Activated naive CD4-positive, alpha-beta T cell treated with anti-CD3 and anti-CD28 coated beads, Interleukin-2, amount 50 U/mL, for 72 hours (primary cell): ENCODE measurements around the gene C9orf50. TPM values are rescaled to one million over a fixed set of nuclear protein-coding genes. Genes with fewer than 3 reads are reported as not detected.
A peak's percentile ranks its signal among the peaks of the same experiment; 100 is the strongest.
"Not testable (repeated sequence)": the region's sequence is repeated elsewhere in the genome, so short reads cannot be mapped to it uniquely, and the experiment has no call there.

ENCODE experiments used
- ATAC-seq, 2 donors: fragments of 150-1000 bp; cut with Tn5 transposase; 2 replicates each; pipeline ENCODE4 v1.10.0; 2021; ENCODE audit warnings: mild to moderate bottlenecking in 2 of 2, moderate library complexity in 2 of 2
- DNase-seq, 2 donors: peaks; one replicate each; pipeline ENCODE4 v3.0.0; 2021 to 2022; ENCODE audit warnings: low spot score in 2 of 2
- H3K27ac Mint-ChIP-seq, 2 donors: one replicate each; pipeline ENCODE4 v1.8.0; 2022; ENCODE audit warnings: mild to moderate bottlenecking in 2 of 2, mixed read lengths in 2 of 2
- H3K36me3 Mint-ChIP-seq, 2 donors: one replicate each; pipeline ENCODE4 v1.8.0; 2022; ENCODE audit warnings: mixed read lengths in 2 of 2
- H3K9me3 Mint-ChIP-seq, 2 donors: one replicate each; pipeline ENCODE4 v1.8.0; 2022; ENCODE audit warnings: mixed read lengths in 2 of 2
- total RNA-seq, 2 donors: library from RNA; stranded (reverse); gene quantifications; one replicate each; pipeline ENCODE4 v1.2.3, GENCODE V29; 2022

The C9orf50 gene
- total RNA-seq: under 1 TPM in 1 of 2 donors, not detected in 1; 0.41 TPM

GRCh38 chr9:129620669-129621295 is at the start of gene C9orf50:
TSS of gene C9orf50 (minus strand) at chr9:129621101. CDS start at chr9:129620574, 527 bp downstream.
- DNase-seq: no peak
- no peaks in the 10 kb centered on the region for H3K9me3 Mint-ChIP-seq
- H3K36me3 Mint-ChIP-seq: no peaks in the 10 kb centered on the region
- ATAC-seq: no peak
- no peak within 1 kb of the TSS for H3K27ac Mint-ChIP-seq

GRCh38 chr9:129669946-129670345 is 49.0 kb upstream of the C9orf50 start:
- H3K36me3 Mint-ChIP-seq: no peaks in the 10 kb centered on the region
- DNase-seq: no peak

GRCh38 chr9:129669141-129669718 is 48.3 kb upstream of the C9orf50 start:
- H3K36me3 Mint-ChIP-seq: no peaks in the 10 kb centered on the region
- H3K27ac Mint-ChIP-seq: no peak overlapping the region
- no peak for ATAC-seq
- no peaks in the 10 kb centered on the region for H3K9me3 Mint-ChIP-seq
- DNase-seq: no peak

More at GRCh38 chr9:129669946-129670345, 49.0 kb upstream of the C9orf50 start:
- H3K9me3 Mint-ChIP-seq: no peaks in the 10 kb centered on the region
- H3K27ac Mint-ChIP-seq: no peak overlapping the region
- ATAC-seq: no peak

GRCh38 chr9:129667850-129668249 is 46.9 kb upstream of the C9orf50 start:
- ATAC-seq (no peak), DNase-seq (no peak)
- Mint-ChIP-seq H3K27ac (no peak overlapping the region), H3K36me3 (no peaks in the 10 kb centered on the region), H3K9me3 (no peaks in the 10 kb centered on the region)

- ATAC-seq: no peak
These were observed 46.5 kb upstream of the C9orf50 start for GRCh38 chr9:129667378-129667777.

GRCh38 chr9:129666575-129666974 is 45.7 kb upstream of the C9orf50 start:
- no peaks in the 10 kb centered on the region for H3K36me3 Mint-ChIP-seq
- ATAC-seq (no peak), DNase-seq (no peak)
- no peaks in the 10 kb centered on the region for H3K9me3 Mint-ChIP-seq
- H3K27ac Mint-ChIP-seq: no peak overlapping the region

More at GRCh38 chr9:129667378-129667777, 46.5 kb upstream of the C9orf50 start:
- DNase-seq: no peak
- no peaks in the 10 kb centered on the region for H3K9me3 Mint-ChIP-seq
- H3K27ac Mint-ChIP-seq: no peak overlapping the region
- no peaks in the 10 kb centered on the region for H3K36me3 Mint-ChIP-seq

- H3K27ac Mint-ChIP-seq: no peak overlapping the region
- H3K36me3 Mint-ChIP-seq: no peaks in the 10 kb centered on the region
- no peaks in the 10 kb centered on the region for H3K9me3 Mint-ChIP-seq
- no peak for DNase-seq
- peak; percentile 37 to 43 for ATAC-seq
These were observed 45.1 kb upstream of the C9orf50 start for GRCh38 chr9:129665814-129666520.

GRCh38 chr9:129665389-129665775 is 44.5 kb upstream of the C9orf50 start, which contains the start of gene PRRX2:
TSS of gene PRRX2 (plus strand) at chr9:129665647. CDS start at chr9:129665868, 221 bp downstream.
- ATAC-seq (peak; percentile 61 to 75), DNase-seq (peak in 1 of 2 donors; percentile 35)
- Mint-ChIP-seq H3K27ac (no peak within 1 kb of the TSS), H3K36me3 (no peaks in the 10 kb centered on the region), H3K9me3 (no peaks in the 10 kb centered on the region)

GRCh38 chr9:129664746-129665388 is 44.0 kb upstream of the C9orf50 start:
- no peak for DNase-seq
- H3K27ac Mint-ChIP-seq: no peak overlapping the region
- no peaks in the 10 kb centered on the region for H3K36me3 Mint-ChIP-seq
- peak in 1 of 2 donors; percentile 44 for ATAC-seq
- no peaks in the 10 kb centered on the region for H3K9me3 Mint-ChIP-seq

- H3K27ac Mint-ChIP-seq, H3K9me3 Mint-ChIP-seq, ATAC-seq, DNase-seq, H3K36me3 Mint-ChIP-seq: not testable (repeated sequence)
These were observed 41.3 kb upstream of the C9orf50 start for GRCh38 chr9:129662239-129662638.

GRCh38 chr9:129661029-129661428 is 40.1 kb upstream of the C9orf50 start:
- H3K36me3 Mint-ChIP-seq: no peaks in the 10 kb centered on the region
- ATAC-seq (no peak), DNase-seq (no peak)
- H3K9me3 Mint-ChIP-seq: no peaks in the 10 kb centered on the region
- H3K27ac Mint-ChIP-seq: no peak overlapping the region

- Mint-ChIP-seq H3K36me3 (no peaks in the 10 kb centered on the region), H3K27ac (no peak overlapping the region), H3K9me3 (no peaks in the 10 kb centered on the region)
- ATAC-seq (peak in 1 of 2 donors; percentile 44), DNase-seq (no peak)
These were observed 36.0 kb upstream of the C9orf50 start for GRCh38 chr9:129656795-129657390.

GRCh38 chr9:129655696-129656095 is 34.8 kb upstream of the C9orf50 start:
- ATAC-seq: no peak
- Mint-ChIP-seq H3K27ac (no peak overlapping the region), H3K9me3 (no peaks in the 10 kb centered on the region)

GRCh38 chr9:129655154-129655553 is 34.3 kb upstream of the C9orf50 start:
- no peak for DNase-seq
- Mint-ChIP-seq H3K36me3 (no peaks in the 10 kb centered on the region), H3K27ac (no peak overlapping the region), H3K9me3 (no peaks in the 10 kb centered on the region)
- ATAC-seq: no peak

More at GRCh38 chr9:129655696-129656095, 34.8 kb upstream of the C9orf50 start:
- DNase-seq: no peak
- H3K36me3 Mint-ChIP-seq: no peaks in the 10 kb centered on the region

GRCh38 chr9:129654554-129655040 is 33.7 kb upstream of the C9orf50 start:
- Mint-ChIP-seq H3K9me3 (no peaks in the 10 kb centered on the region), H3K36me3 (no peaks in the 10 kb centered on the region), H3K27ac (no peak overlapping the region)
- DNase-seq (no peak), ATAC-seq (no peak)

- DNase-seq (no peak), ATAC-seq (no peak)
- no peak overlapping the region for H3K27ac Mint-ChIP-seq
- H3K36me3 Mint-ChIP-seq: no peaks in the 10 kb centered on the region
- H3K9me3 Mint-ChIP-seq: no peaks in the 10 kb centered on the region
These were observed 33.1 kb upstream of the C9orf50 start for GRCh38 chr9:129653823-129654553.
